K562 (cell line): ENCODE results near the gene CC2D2B. TPM values are rescaled to one million over a fixed set of nuclear protein-coding genes. Genes with fewer than 3 reads are reported as not detected.

Experiments
- ATAC-seq: fragments of 200-7000 bp; cut with Tn5 transposase; 3 replicates; pipeline ENCODE4 v1.9.1; 2020; ENCODE audit warnings: moderate library complexity
- BruUV-seq: library from RNA; stranded (reverse); fragments of 400-500 nt; replicated peaks from 2 replicates; lab custom pipeline; 2021; lab: Mats Ljungman, UMichigan
- CTCF ChIA-PET: fragments of 300-600 bp; formaldehyde crosslinking; extraction: SDS; loops from one replicate; lab custom pipeline; 2021; ENCODE audit warnings: low intra/inter-chr PET ratio; lab: Yijun Ruan, JAX
- POLR2A ChIA-PET: fragments of 300-600, 350-650 bp; sonication (Branson Sonifier 250); formaldehyde crosslinking; extraction: SDS; loops from one replicate; lab custom pipeline; 2021; ENCODE audit warnings: antibody characterized with exemption, inconsistent platforms; lab: Yijun Ruan, JAX
- DNase-seq, 4 experiments: peaks; one replicate each; pipeline versions ENCODE4 v3.0.0 to v3.0.0-alpha.2; 2011 to 2018; ENCODE audit warnings: low spot score in 3 of 4, mixed read lengths in 3 of 4; ENCODE audit errors: extremely low read depth in 1 of 4
- FAIRE-seq: peaks from 2 replicates; lab custom pipeline; 2011; peaks lifted over from hg19 to GRCh38; lab: Jason Lieb, UNC
- H2AFZ ChIP-seq: 2 replicates; pipeline ENCODE4 v1.6.0; 2011; ENCODE audit warnings: low read depth, low read length, control low read depth, inconsistent platforms
- H3K27ac ChIP-seq: fragments of 200-600 bp; 3 replicates; pipeline ENCODE4 v1.8.0; 2011; ENCODE audit warnings: low read depth, mild to moderate bottlenecking, control low read depth, inconsistent platforms, low read length, moderate library complexity, mixed read lengths; ENCODE audit errors: extremely low read depth
- H3K27me3 ChIP-seq, 2 experiments: fragments of 300-600 bp in 1 of 2; 2 replicates in 1 of 2; 3 replicates in 1 of 2; pipeline versions ENCODE4 v1.6.0 to v1.8.0; 2011; ENCODE audit warnings: inconsistent platforms in 2 of 2, low read length in 2 of 2, mild to moderate bottlenecking in 1 of 2, mixed read lengths in 1 of 2, moderate library complexity in 1 of 2; ENCODE audit not compliant: control insufficient read depth in 2 of 2, insufficient read depth in 2 of 2
- H3K36me3 ChIP-seq: fragments of 300-600 bp; 3 replicates; pipeline ENCODE4 v1.8.0; 2011; ENCODE audit warnings: mild to moderate bottlenecking, low read length, inconsistent platforms; ENCODE audit not compliant: control insufficient read depth, insufficient read depth
- H3K4me1 ChIP-seq, 2 experiments: fragments of 200-600 bp in 1 of 2; replicated peaks in 1 of 2; 2 replicates in 1 of 2; 3 replicates in 1 of 2; pipeline versions ENCODE4 v1.5.1 to v1.8.0; 2011; ENCODE audit warnings: inconsistent platforms in 2 of 2, low read length in 2 of 2, mild to moderate bottlenecking in 1 of 2, mixed read lengths in 1 of 2, moderate library complexity in 1 of 2; ENCODE audit not compliant: control insufficient read depth in 2 of 2, insufficient read depth in 2 of 2
- H3K4me2 ChIP-seq: 2 replicates; pipeline ENCODE4 v1.6.1; 2011; ENCODE audit warnings: low read length, control low read depth, inconsistent platforms, mixed read lengths; ENCODE audit not compliant: insufficient read depth
- H3K4me3 ChIP-seq: fragments of 200-600 bp; sonication (generic), shearing (Covaris generic); 2 replicates; pipeline ENCODE4 v1.5.1; 2016; ENCODE audit warnings: control low read depth, inconsistent platforms
- H3K79me2 ChIP-seq: fragments of 200-600 bp; 3 replicates; pipeline ENCODE4 v1.8.0; 2011; ENCODE audit warnings: low read length, inconsistent platforms; ENCODE audit not compliant: control insufficient read depth, insufficient read depth
- H3K9ac ChIP-seq, 2 experiments: 2 replicates each; pipeline versions ENCODE4 v1.6.0 to v1.6.1; 2011; ENCODE audit warnings: low read depth in 2 of 2, low read length in 2 of 2, control low read depth in 1 of 2, inconsistent platforms in 1 of 2, mild to moderate bottlenecking in 1 of 2, mixed read lengths in 1 of 2; ENCODE audit not compliant: insufficient read depth in 1 of 2
- H3K9me1 ChIP-seq: one replicate; pipeline ENCODE4 v1.6.0; 2011; ENCODE audit warnings: inconsistent platforms, mild to moderate bottlenecking, low read length, moderate library complexity; ENCODE audit not compliant: control insufficient read depth, insufficient read depth
- H3K9me3 ChIP-seq: replicated peaks from 2 replicates; pipeline ENCODE4 v1.5.1; 2011; ENCODE audit warnings: low read depth, low read length, inconsistent platforms; ENCODE audit not compliant: control insufficient read depth, insufficient read depth
- H4K20me1 ChIP-seq: replicated peaks from 2 replicates; pipeline ENCODE4 v1.6.1; 2011; ENCODE audit warnings: low read length, inconsistent platforms, mixed read lengths; ENCODE audit not compliant: control insufficient read depth, insufficient read depth
- HNRNPL ChIP-seq: fragments of 200-400 bp; formaldehyde crosslinking; IDR thresholded peaks from 2 replicates; pipeline ENCODE4 v1.6.1; 2017; ENCODE audit warnings: low read depth, mild to moderate bottlenecking, low read length
- RB1 ChIP-seq: fragments of 450-650 bp; IDR thresholded peaks from 2 replicates; pipeline ENCODE4 v1.6.1; 2017; ENCODE audit warnings: low read depth, mild to moderate bottlenecking
- WGBS: fragments of 100-300 bp; shearing (Covaris generic); methylation state at CpG from one replicate; pipeline ENCODE4 v1.1.6; 2016; ENCODE audit warnings: low coverage, mixed read lengths; ENCODE audit not compliant: insufficient coverage; ENCODE audit errors: missing lambda C conversion rate; 5-methylcytosine and 5-hydroxymethylcytosine counted together
- in situ Hi-C: fragments of 300-500 bp; cut with MboI; formaldehyde crosslinking; loops from 4 replicates; pipeline ENCODE4 v1.15.0; 2018; ENCODE audit warnings: inconsistent platforms, mixed read lengths
- intact Hi-C: fragments of 100-400 bp; cut with micrococcal nuclease; formaldehyde crosslinking; loops from 2 replicates; pipeline ENCODE4 v1.14.2; 2022
- polyA plus RNA-seq, 8 experiments: library from polyadenylated mRNA; depleted of rRNA in 4 of 8; stranded (reverse) in 5 of 8; unstranded in 3 of 8; fragments of >200 nt; fragmentation: Nextera tagmentation in 2 of 8; fragmentation: Illumina TruSeq in 1 of 8; extraction: Ambion mirVana in 2 of 8; extraction: Trizol in 1 of 8; gene quantifications; 2 replicates each; pipeline versions ENCODE4 v1.2.1 to v1.2.3, GENCODE V29; 2011 to 2014; ENCODE audit warnings: inconsistent platforms in 1 of 8, missing spikeins in 1 of 8
- total RNA-seq, 7 experiments: library from RNA; depleted of rRNA in 6 of 7; stranded (reverse); fragments of >200 nt in 6 of 7; fragmentation: Illumina TruSeq in 2 of 7; extraction: Trizol in 2 of 7; gene quantifications; 2 replicates each; pipeline versions ENCODE4 v1.2.1 to v1.2.3, GENCODE V29; 2011 to 2021; ENCODE audit warnings: low replicate concordance in 1 of 7
- TF ChIP-seq, protein P1 (sequence below): fragments of 250-450 bp; sonication (Bioruptor Pico); IDR thresholded peaks from 2 replicates; pipeline ENCODE4 v1.8.0; 2022; ENCODE audit warnings: inconsistent platforms, mild to moderate bottlenecking, moderate library complexity, borderline replicate concordance
- TF ChIP-seq, protein P2 (sequence below): fragments of 450-650 bp; formaldehyde crosslinking; IDR thresholded peaks from 2 replicates; pipeline ENCODE4 v1.4.0; 2020; ENCODE audit warnings: mild to moderate bottlenecking, moderate library complexity
- TF ChIP-seq, protein P3 (sequence below): fragments of 250-450 bp; sonication (Bioruptor Pico); IDR thresholded peaks from 2 replicates; pipeline ENCODE4 v1.8.0; 2021; ENCODE audit warnings: moderate library complexity, mild to moderate bottlenecking, inconsistent platforms

Gene CC2D2B
- total and polyA plus RNA-seq, 9 of the 15 experiments (the other 6 are each of a cell fraction or from before 2014, with no cell fraction given), result 0.10 to 0.34 (median 0.20) TPM; not detected in 5

DNA sequence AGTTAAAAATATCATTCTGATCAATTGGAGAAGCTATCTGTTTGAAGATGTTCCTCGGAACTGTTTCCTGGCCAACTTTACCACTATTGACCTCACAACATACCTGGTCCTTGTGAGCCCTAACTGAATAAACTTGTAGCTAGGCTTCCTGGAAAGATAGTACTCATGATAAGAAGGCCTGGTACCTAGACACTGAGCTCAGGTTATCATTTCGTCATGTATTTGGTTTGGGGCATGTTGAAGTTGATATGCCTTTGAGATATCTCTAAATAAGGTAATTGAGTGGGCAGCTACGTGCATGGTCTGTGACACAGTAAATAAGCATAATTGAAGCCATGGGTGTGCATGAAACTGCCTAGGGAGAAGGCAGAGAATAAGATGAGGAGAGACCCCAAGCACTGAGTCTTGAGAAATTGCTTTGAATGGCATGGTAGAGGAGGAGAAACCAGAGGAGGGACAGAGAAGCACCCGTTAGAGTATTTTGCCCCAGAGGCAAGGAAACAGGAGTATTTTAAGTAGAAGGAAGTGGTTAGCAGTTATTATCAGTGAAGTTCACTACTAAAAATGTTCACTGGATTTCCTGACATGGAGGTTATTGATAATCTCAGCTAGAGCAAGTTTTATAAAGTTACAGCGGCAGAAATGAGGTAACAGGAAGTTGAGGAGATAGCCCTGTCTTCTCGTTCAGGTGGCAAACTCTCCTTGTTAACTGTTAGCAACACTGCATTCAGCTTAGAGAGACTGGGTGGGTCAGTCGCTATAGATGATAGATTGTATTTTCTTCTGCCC lies 55.6 kb downstream of the CC2D2B start:
- Histone ChIP-seq H3K9ac (no peak overlapping the region), H3K9me3 (no peaks in the 10 kb centered on the region)
- 0% methylated on average over 7 of the region's 7 CpGs for WGBS
- TF ChIP-seq, protein P1, sequence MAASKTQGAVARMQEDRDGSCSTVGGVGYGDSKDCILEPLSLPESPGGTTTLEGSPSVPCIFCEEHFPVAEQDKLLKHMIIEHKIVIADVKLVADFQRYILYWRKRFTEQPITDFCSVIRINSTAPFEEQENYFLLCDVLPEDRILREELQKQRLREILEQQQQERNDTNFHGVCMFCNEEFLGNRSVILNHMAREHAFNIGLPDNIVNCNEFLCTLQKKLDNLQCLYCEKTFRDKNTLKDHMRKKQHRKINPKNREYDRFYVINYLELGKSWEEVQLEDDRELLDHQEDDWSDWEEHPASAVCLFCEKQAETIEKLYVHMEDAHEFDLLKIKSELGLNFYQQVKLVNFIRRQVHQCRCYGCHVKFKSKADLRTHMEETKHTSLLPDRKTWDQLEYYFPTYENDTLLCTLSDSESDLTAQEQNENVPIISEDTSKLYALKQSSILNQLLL, result no peak
- TF ChIP-seq, protein P2, sequence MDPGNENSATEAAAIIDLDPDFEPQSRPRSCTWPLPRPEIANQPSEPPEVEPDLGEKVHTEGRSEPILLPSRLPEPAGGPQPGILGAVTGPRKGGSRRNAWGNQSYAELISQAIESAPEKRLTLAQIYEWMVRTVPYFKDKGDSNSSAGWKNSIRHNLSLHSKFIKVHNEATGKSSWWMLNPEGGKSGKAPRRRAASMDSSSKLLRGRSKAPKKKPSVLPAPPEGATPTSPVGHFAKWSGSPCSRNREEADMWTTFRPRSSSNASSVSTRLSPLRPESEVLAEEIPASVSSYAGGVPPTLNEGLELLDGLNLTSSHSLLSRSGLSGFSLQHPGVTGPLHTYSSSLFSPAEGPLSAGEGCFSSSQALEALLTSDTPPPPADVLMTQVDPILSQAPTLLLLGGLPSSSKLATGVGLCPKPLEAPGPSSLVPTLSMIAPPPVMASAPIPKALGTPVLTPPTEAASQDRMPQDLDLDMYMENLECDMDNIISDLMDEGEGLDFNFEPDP (CRISPR knock-in tag), result no peak
- TF ChIP-seq HNRNPL (no peak), RB1 (no peak)
- TF ChIP-seq, protein P3, sequence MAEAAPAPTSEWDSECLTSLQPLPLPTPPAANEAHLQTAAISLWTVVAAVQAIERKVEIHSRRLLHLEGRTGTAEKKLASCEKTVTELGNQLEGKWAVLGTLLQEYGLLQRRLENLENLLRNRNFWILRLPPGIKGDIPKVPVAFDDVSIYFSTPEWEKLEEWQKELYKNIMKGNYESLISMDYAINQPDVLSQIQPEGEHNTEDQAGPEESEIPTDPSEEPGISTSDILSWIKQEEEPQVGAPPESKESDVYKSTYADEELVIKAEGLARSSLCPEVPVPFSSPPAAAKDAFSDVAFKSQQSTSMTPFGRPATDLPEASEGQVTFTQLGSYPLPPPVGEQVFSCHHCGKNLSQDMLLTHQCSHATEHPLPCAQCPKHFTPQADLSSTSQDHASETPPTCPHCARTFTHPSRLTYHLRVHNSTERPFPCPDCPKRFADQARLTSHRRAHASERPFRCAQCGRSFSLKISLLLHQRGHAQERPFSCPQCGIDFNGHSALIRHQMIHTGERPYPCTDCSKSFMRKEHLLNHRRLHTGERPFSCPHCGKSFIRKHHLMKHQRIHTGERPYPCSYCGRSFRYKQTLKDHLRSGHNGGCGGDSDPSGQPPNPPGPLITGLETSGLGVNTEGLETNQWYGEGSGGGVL (CRISPR knock-in tag), result no peak
- TF ChIP-seq, all 486 proteins: peak for 0
- Histone ChIP-seq H4K20me1 (no peaks in the 10 kb centered on the region), H3K4me1 (peaks cover 0 to 2% of the 10 kb centered on the region in 2 experiments; a peak in 1 of 5 replicates), H3K27me3 (no peaks in the 10 kb centered on the region), H3K9me1 (no peaks in the 10 kb centered on the region), H3K4me3 (no peak overlapping the region), H3K79me2 (no peaks in the 10 kb centered on the region), H3K27ac (no peak overlapping the region), H2AFZ (no peak overlapping the region), H3K36me3 (no peaks in the 10 kb centered on the region), H3K4me2 (no peak overlapping the region; the same call in 1 of the 2 replicates)
- no peak for DNase-seq
- in situ Hi-C loops, result no loop called here
- intact Hi-C loops, result no loop called here
- no peak for ATAC-seq
- ChIA-PET CTCF (no interaction called here), POLR2A (interaction anchor here (0.8 to 1.3 kb wide), 2 partner anchors 26 to 283 kb away, joined by 3 read pairs; no protein-coding TSS in a partner anchor)
- BruUV-seq, result no TSS peak
- no peak for FAIRE-seq
